C4-2B (cell line): ENCODE measurements around the gene RNF167.
"Not testable (repeated sequence)": the region's sequence is repeated elsewhere in the genome, so short reads cannot be mapped to it uniquely, and the experiment has no call there.

ENCODE experiments used
- H3K27ac ChIP-seq: fragments of 450-650 bp; 2 replicates; pipeline ENCODE4 v1.5.1; 2017
- ZFX ChIP-seq: fragments of 450-650 bp; IDR thresholded peaks from 2 replicates; pipeline ENCODE4 v1.6.1; 2017
- TF ChIP-seq, protein P1 (sequence below): fragments of 450-650 bp; conservative IDR thresholded peaks from 2 replicates; pipeline ENCODE4 v1.5.1; 2017; ENCODE audit warnings: mild to moderate bottlenecking

Gene RNF167

DNA sequence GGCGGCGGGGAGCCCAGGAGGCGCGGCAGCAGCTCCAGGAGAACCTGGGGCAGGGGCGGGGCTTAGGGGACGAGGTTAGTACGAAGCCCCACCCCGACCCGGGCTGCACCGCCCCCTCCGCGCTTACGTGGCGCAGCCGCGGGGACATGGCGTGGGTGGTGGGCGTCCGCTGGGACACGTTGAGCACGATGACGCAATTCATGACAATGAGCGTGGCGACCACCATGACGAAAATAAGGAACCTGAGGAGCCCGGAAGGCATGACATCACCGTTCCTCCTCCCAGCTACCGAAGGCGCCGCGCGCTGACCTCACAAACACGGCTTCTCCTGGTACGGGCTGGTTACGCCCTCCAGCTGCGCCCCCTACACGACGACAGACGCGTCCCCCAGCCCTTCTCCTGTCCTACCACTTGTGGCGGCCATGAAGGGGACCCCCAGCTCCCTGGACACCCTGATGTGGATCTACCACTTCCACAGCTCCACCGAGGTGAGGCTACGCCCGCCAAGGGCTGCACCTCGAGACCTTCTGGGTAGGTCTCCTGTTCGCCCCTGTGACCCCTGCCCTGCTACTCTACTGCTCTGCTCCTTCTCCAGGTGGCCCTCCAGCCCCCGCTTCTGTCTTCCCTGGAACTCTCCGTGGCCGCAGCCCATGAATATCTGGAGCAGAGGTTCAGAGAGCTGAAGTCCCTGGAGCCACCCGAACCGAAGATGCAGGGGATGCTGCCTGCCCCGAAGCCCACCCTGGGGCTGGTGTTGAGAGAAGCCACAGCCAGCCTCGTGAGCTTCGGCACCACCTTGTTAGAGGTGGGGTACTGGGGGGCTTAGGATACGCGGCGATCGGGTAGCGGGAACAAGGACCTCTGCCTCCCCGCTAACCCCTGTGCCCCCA lies 40.5 kb upstream of the RNF167 start, which contains the start of gene C17orf107:
Gene C17orf107 (plus strand): TSS at position 196 of the 890 bp plus-strand sequence. CDS start 227 bp downstream, at position 423.
- peak within 1 kb of the TSS; percentile 3; the same call in 1 of the 2 replicates for H3K27ac ChIP-seq
- no peak for TF ChIP-seq ZFX
- TF ChIP-seq, protein P1, sequence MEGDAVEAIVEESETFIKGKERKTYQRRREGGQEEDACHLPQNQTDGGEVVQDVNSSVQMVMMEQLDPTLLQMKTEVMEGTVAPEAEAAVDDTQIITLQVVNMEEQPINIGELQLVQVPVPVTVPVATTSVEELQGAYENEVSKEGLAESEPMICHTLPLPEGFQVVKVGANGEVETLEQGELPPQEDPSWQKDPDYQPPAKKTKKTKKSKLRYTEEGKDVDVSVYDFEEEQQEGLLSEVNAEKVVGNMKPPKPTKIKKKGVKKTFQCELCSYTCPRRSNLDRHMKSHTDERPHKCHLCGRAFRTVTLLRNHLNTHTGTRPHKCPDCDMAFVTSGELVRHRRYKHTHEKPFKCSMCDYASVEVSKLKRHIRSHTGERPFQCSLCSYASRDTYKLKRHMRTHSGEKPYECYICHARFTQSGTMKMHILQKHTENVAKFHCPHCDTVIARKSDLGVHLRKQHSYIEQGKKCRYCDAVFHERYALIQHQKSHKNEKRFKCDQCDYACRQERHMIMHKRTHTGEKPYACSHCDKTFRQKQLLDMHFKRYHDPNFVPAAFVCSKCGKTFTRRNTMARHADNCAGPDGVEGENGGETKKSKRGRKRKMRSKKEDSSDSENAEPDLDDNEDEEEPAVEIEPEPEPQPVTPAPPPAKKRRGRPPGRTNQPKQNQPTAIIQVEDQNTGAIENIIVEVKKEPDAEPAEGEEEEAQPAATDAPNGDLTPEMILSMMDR = no peak

DNA sequence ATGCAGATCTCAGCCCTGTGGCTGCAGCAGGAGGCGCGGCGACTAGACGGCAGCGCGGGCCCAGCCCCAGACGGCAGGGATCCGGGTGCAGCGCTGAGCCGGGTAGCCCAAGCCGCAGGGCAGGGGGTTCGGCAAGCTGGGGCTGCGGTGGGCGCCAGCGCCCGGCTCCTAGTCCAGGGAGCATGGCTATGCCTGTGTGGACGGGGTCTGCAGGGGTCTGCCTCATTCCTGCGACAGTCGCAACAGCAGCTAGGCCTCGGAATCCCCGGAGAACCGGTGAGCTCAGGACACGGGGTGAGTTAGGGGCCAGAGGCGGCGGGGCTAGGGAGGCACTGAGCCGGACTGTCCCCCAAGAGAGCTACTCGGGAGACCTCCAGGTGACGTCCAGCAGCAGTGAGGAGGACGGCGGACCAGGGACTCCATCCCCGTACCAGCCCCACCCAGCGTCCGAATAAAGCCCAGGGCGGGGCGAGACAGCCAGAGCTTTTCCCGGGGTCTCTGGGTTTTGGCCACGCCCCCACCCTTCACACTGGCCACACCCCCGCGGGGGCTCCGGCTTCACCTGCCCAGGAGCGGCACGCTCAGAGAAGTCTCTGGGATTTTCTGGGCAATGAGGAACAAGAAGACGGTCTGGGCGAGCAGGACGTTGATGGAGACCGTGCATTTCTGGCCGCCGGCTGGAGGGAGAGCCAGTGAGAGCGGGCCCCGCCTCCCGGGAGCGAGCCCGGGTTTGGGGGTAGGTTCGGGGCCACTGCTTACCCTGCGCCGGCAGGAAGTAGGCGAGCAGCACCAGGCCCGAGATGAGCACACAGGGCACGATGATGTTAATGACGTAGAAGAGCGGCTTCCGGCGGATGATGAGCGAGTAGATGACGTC lies 39.6 kb upstream of the RNF167 start:
- no peak for TF ChIP-seq ZFX
- TF ChIP-seq, protein P1 = no peak
- H3K27ac ChIP-seq = no peak overlapping the region

DNA sequence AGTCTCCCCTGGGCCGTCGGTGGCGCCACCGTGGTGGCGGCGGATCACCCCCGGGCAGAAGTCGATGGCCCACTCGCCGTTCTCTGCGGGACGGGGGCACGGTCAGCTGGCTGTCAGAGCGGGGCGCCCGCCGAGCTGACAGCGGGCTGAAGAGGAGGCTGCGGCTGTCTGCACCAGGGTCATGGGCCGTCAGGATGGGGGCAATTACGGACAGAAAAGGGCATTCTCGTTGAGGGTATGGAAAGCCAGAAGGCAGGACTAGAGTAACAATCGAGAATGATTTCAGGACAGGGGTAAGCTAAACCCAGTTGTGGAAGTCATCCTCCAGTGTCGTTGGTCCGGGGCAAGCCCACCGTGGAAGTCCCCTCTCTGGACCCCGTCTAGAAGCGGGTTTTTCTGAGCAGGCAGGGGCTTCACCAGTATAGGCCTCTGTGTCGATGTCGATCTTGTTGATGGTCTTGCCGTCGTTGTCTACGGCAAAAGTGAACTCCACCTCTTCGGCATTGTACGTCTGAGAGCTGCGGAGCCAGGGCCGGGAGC lies 38.9 kb upstream of the RNF167 start:
- H3K27ac ChIP-seq = no peak overlapping the region
- no peak for TF ChIP-seq ZFX
- TF ChIP-seq, protein P1 = no peak

DNA sequence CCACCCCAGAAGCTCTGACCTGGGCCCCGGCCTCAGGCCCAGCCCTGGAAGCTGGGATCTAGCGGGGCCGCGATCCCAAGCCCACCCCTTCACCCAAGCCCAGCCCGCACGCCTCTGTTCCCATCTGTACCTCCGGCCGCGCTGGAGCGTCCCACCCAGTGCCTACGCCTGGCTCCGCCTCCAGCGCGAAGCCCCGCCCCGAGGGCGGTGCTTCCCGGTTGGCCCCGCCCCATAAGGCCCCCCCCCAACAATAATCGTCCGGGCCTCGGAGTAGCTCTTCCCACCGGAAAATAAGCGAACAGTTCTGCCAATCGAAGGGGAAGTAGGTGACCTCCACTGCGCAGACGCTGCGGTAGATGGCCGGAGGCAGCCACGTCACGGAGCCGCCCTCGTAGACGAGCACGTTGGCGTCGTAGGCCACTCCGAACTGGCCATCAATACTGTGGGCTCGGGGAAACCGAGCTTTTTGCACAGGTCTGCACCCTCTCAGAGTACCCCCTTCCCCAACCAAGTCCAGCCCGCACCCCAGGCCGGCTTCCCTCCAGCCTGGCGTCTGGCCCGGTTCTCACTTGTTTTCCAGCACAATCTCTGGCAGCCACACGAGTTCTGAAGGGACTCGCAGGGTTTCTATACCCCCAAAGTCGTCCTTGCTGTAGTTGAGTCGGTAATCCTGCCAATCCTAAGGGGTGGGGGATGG lies 38.3 kb upstream of the RNF167 start:
- no peak for TF ChIP-seq ZFX
- TF ChIP-seq, protein P1 = no peak
- H3K27ac ChIP-seq = no peak overlapping the region

DNA sequence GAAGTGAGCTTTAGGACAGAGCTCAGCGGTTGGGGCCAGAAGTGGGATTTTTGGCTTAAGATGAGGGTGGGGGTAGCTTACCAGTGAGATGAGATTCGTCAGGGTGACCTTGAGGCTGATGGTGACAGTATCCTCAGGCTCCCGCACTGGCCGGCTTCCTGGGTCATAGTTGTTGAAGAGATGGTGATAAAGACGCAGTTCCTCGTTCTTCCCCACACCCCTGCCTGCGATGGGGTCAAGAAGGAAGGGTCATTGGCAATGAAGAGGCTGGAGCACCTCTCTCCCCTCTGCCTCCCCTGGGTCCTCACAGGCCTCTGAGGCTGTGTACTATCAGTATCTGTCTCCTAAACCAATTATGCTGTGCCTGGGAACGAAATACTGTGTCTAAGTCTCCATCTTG lies 37.5 kb upstream of the RNF167 start:
- TF ChIP-seq, protein P1 = no peak
- TF ChIP-seq ZFX = no peak
- no peak overlapping the region; the same call in 1 of the 2 replicates for H3K27ac ChIP-seq

DNA sequence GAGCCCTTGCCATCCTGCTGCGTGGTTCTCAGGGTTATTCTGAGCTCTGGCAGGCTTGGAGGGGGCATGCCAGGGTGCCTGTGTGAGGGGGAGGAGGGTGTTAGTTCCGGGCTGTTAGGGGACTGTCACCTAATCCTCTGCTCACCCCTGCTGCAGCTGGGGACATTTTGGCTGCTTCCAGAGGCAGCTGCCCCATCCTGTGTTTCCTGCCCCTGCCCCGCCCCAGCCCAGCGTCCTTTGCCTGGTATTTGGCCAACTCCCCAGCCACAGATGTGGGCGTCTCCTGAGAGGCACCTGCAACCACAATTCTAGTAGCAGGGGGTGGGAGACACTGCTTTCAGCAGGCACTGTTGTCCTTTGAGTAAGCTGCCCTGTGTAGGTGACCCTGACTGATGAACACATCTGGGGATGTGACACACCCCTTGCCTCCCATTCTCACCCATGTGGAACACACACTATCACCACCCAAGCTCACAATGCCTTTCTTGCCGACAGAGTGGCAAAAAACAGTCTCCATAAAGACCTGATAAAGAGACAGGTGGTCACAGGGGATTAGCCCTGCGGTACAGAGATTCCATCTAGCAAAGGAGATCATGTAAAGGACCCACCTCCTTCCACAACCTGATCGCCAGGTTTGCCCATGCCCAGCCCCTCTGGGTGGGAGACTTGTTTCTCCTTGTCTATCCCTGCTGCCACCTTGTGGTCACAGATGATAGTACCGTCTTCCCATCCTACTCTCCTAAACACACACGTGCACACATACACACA lies 36.8 kb upstream of the RNF167 start, which contains the start of gene CHRNE:
Gene CHRNE (minus strand): TSS at position 48 of the 768 bp plus-strand sequence. CDS start 35 bp downstream, at position 13.
- no peak for TF ChIP-seq ZFX
- TF ChIP-seq, protein P1 = peak; percentile 94
- no peak within 1 kb of the TSS; the same call in 1 of the 2 replicates for H3K27ac ChIP-seq

DNA sequence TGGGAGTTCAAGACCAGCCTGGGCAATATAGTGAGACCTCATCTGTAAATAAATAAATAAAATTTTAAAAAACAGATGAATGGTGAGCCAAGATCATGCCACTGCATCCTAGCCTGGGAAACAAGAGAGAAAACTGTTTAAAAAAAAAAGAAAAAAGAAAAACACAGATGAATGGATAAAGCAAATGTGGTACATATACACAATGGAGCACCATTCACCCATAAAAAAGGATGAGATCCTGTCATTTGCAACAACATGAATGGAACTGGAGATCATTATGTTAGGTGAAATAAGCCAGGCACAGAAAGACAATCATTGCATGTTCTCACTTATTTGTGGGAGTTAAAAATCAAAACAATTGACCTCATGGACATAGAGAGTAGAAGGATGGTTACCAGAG lies 33.4 kb upstream of the RNF167 start:
- not testable (repeated sequence) for H3K27ac ChIP-seq
